Endothelial cell of umbilical vein (primary cell): ENCODE measurements around the gene GPATCH11. TPM values are rescaled to one million over a fixed set of nuclear protein-coding genes. Genes with fewer than 3 reads are reported as not detected.

ENCODE experiments used
- BruUV-seq: library from RNA; stranded (reverse); fragments of 400-500 nt; replicated peaks from 2 replicates; lab custom pipeline; 2021; lab: Mats Ljungman, UMichigan
- CTCF ChIA-PET: fragments of 300-600, 350-600 bp; sonication (Branson Sonifier 250); formaldehyde crosslinking; loops from one replicate; lab custom pipeline; 2021; ENCODE audit warnings: antibody characterized with exemption, inconsistent platforms; lab: Charles Lee
- POLR2A ChIA-PET: fragments of 300-600, 350-600 bp; sonication (Branson Sonifier 250); formaldehyde crosslinking; loops from one replicate; lab custom pipeline; 2021; ENCODE audit warnings: antibody characterized with exemption, inconsistent platforms; lab: Charles Lee
- DNase-seq: peaks from one replicate; pipeline ENCODE4 v3.0.0-alpha.2; 2011; ENCODE audit warnings: low read depth, low spot score
- FAIRE-seq: peaks from 2 replicates; lab custom pipeline; 2011; peaks lifted over from hg19 to GRCh38; lab: Jason Lieb, UNC
- H2AFZ ChIP-seq: 2 replicates; pipeline ENCODE4 v1.6.0; 2012; ENCODE audit warnings: low read depth, low read length, control low read depth, inconsistent platforms
- H3K27ac ChIP-seq: 2 replicates; pipeline ENCODE4 v1.5.1; 2011; ENCODE audit warnings: low read depth, mild to moderate bottlenecking, control low read depth, low read length, moderate library complexity; ENCODE audit not compliant: insufficient read depth
- H3K27me3 ChIP-seq, 2 experiments: 2 replicates each; pipeline versions ENCODE4 v1.6.0 to v1.6.1; 2011; ENCODE audit warnings: low read length in 2 of 2, mixed read lengths in 1 of 2; ENCODE audit not compliant: control insufficient read depth in 2 of 2, insufficient read depth in 2 of 2
- H3K36me3 ChIP-seq, 2 experiments: 2 replicates in 1 of 2; 3 replicates in 1 of 2; pipeline ENCODE4 v1.5.1; 2011; ENCODE audit warnings: low read length in 2 of 2, mild to moderate bottlenecking in 1 of 2, moderate library complexity in 1 of 2; ENCODE audit not compliant: control insufficient read depth in 2 of 2, insufficient read depth in 2 of 2; ENCODE audit errors: extremely low read depth in 1 of 2
- H3K4me1 ChIP-seq: 3 replicates; pipeline ENCODE4 v1.5.1; 2011; ENCODE audit warnings: mild to moderate bottlenecking, low read length; ENCODE audit not compliant: control insufficient read depth, insufficient read depth; ENCODE audit errors: extremely low read depth
- H3K4me2 ChIP-seq: 2 replicates; pipeline ENCODE4 v1.6.1; 2011; ENCODE audit warnings: low read length, control low read depth, mixed read lengths; ENCODE audit not compliant: insufficient read depth
- H3K4me3 ChIP-seq, 3 experiments: fragments of 200-600 bp in 1 of 3; sonication (generic), shearing (Covaris generic) in 1 of 3; replicated peaks in 1 of 3; 2 replicates each; pipeline ENCODE4 v1.5.1; 2011 to 2016; ENCODE audit warnings: control low read depth in 3 of 3, low read length in 3 of 3, mild to moderate bottlenecking in 2 of 3, inconsistent platforms in 1 of 3, low read depth in 1 of 3, moderate library complexity in 1 of 3; ENCODE audit not compliant: insufficient read depth in 1 of 3
- H3K79me2 ChIP-seq: 2 replicates; pipeline ENCODE4 v1.6.0; 2012; ENCODE audit warnings: low read length, inconsistent platforms; ENCODE audit not compliant: control insufficient read depth, insufficient read depth
- H3K9ac ChIP-seq: replicated peaks from 2 replicates; pipeline ENCODE3; 2011; ENCODE audit warnings: low read length, control low read depth; ENCODE audit not compliant: insufficient read depth; ENCODE audit errors: extremely low read depth
- H3K9me1 ChIP-seq: replicated peaks from 3 replicates; pipeline ENCODE4 v1.6.0; 2011; ENCODE audit warnings: mild to moderate bottlenecking, low read length; ENCODE audit not compliant: control insufficient read depth, insufficient read depth; ENCODE audit errors: extremely low read depth
- H3K9me3 ChIP-seq: replicated peaks from 2 replicates; pipeline ENCODE4 v1.5.1; 2012; ENCODE audit warnings: low read length, inconsistent platforms; ENCODE audit not compliant: control insufficient read depth, insufficient read depth
- H4K20me1 ChIP-seq: replicated peaks from 2 replicates; pipeline ENCODE3; 2011; ENCODE audit warnings: mild to moderate bottlenecking, low read length; ENCODE audit not compliant: control insufficient read depth, insufficient read depth; ENCODE audit errors: extremely low read depth
- EZH2 ChIP-seq: IDR thresholded peaks from 2 replicates; pipeline ENCODE4 v1.6.1; 2012; ENCODE audit warnings: borderline replicate concordance, low read depth, mild to moderate bottlenecking, moderate library complexity, low read length, inconsistent platforms; ENCODE audit not compliant: severe bottlenecking
- FOS ChIP-seq: IDR thresholded peaks from 2 replicates; pipeline ENCODE4 v1.6.1; 2011; ENCODE audit warnings: mild to moderate bottlenecking, low read length, moderate library complexity, borderline replicate concordance; ENCODE audit not compliant: insufficient read depth
- GATA2 ChIP-seq: IDR thresholded peaks from 2 replicates; pipeline ENCODE4 v1.7.0; 2011; ENCODE audit warnings: low read depth, mild to moderate bottlenecking, moderate library complexity, mixed read lengths, low read length; ENCODE audit not compliant: insufficient read length, insufficient read depth
- JUN ChIP-seq: IDR thresholded peaks from 2 replicates; pipeline ENCODE4 v1.6.1; 2011; ENCODE audit warnings: borderline replicate concordance, low read depth; ENCODE audit not compliant: insufficient read length, insufficient read depth
- MYC ChIP-seq: IDR thresholded peaks from one replicate; pipeline ENCODE4 v1.6.1; 2011; ENCODE audit warnings: mild to moderate bottlenecking, low read depth, low read length
- POLR2A ChIP-seq: IDR thresholded peaks from 2 replicates; pipeline ENCODE4 v1.6.1; 2012; ENCODE audit warnings: low read depth, mild to moderate bottlenecking, control low read depth, low read length
- POLR2AphosphoS5 ChIP-seq: IDR thresholded peaks from 2 replicates; pipeline ENCODE4 v1.6.1; 2012; ENCODE audit warnings: low read depth, mild to moderate bottlenecking, control low read depth, low read length, moderate library complexity; ENCODE audit not compliant: insufficient read depth
- dilution Hi-C: fragments of 300-500 bp; cut with MboI; formaldehyde crosslinking; loops from one replicate; pipeline ENCODE4 v1.15.0; 2019; ENCODE audit warnings: low sequenced_read_pairs; ENCODE audit not compliant: extremely low pct_ligation_motif_present
- intact Hi-C: fragments of 100-400 bp; cut with micrococcal nuclease; formaldehyde crosslinking; loops from one replicate; pipeline ENCODE4 v1.10.0; 2022
- polyA plus RNA-seq, 4 experiments: library from polyadenylated mRNA; depleted of rRNA in 3 of 4; stranded (reverse) in 3 of 4; unstranded in 1 of 4; fragments of >200 nt; gene quantifications; 2 replicates each; pipeline versions ENCODE4 v1.2.1 to v1.2.3, GENCODE V29; 2011 to 2012; ENCODE audit warnings: missing spikeins in 1 of 4
- total RNA-seq: library from RNA; stranded (reverse); gene quantifications from 2 replicates; pipeline ENCODE4 v1.2.3, GENCODE V29; 2021
- TF ChIP-seq, protein P1 (sequence below): IDR thresholded peaks from 2 replicates; pipeline ENCODE4 v1.6.1; 2011; ENCODE audit not compliant: insufficient read depth, insufficient read length
- TF ChIP-seq, protein P2 (sequence below), 2 donors: IDR thresholded peaks; 1 replicate in 1 of 2; 2 replicates in 1 of 2; pipeline ENCODE4 v1.5.1; 2011; ENCODE audit warnings: low read length in 2 of 2, mild to moderate bottlenecking in 2 of 2, moderate library complexity in 2 of 2, control low read depth in 1 of 2, inconsistent platforms in 1 of 2, low read depth in 1 of 2; ENCODE audit not compliant: insufficient read depth in 1 of 2; ENCODE audit errors: extremely low read depth in 1 of 2

The GPATCH11 gene
- total and polyA plus RNA-seq, 2 donors (not counting 3 experiments of a cell fraction or from before 2014, with no cell fraction given), result 2.1 to 10.2 TPM

DNA sequence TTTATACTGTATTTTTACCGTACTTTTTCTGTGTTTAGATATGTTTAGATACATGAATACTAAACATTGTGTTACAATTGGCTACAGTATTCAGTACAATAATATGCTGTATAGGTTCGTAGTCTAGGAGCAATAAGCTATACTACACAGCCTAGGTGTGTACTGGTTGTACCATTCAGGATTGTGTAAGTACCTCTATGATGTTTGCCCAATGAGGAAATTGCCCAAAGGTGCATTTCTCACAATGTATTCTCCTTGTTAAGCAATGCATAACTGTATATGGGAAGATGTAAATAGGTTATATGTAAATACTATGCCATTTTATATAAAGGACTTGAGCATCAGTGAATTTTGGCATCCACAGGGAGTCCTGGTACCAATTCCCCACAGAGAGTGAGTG lies 61.7 kb downstream of the GPATCH11 start:
- peaks cover 8 to 17% of the 10 kb centered on the region in 2 experiments for H3K36me3 ChIP-seq
- dilution Hi-C loops, result no loop called here
- FAIRE-seq, result no peak

More for the DNA sequence above, 61.7 kb downstream of the GPATCH11 start:
- intact Hi-C loops, result no loop called here
- Histone ChIP-seq H3K4me1 (peaks cover 17% of the 10 kb centered on the region), H3K9me3 (no peaks in the 10 kb centered on the region), H3K9me1 (no peaks in the 10 kb centered on the region), H3K4me3 (no peak overlapping the region), H3K4me2 (no peak overlapping the region), H3K9ac (no peak overlapping the region), H3K27ac (no peak overlapping the region), H3K27me3 (no peaks in the 10 kb centered on the region), H3K79me2 (peaks cover 6% of the 10 kb centered on the region), H2AFZ (no peak overlapping the region), H4K20me1 (no peaks in the 10 kb centered on the region)
- CTCF ChIA-PET, result interaction anchor here (1.4 kb wide), 1 partner anchor 17 kb away, joined by 3 read pairs; no protein-coding TSS in a partner anchor
- no peak for DNase-seq
- POLR2A ChIA-PET, result no interaction called here
- TF ChIP-seq, protein P1, sequence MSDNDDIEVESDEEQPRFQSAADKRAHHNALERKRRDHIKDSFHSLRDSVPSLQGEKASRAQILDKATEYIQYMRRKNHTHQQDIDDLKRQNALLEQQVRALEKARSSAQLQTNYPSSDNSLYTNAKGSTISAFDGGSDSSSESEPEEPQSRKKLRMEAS, result no peak
- TF ChIP-seq MYC (no peak), FOS (no peak), POLR2A (no peak), JUN (no peak), POLR2AphosphoS5 (no peak), GATA2 (no peak), EZH2 (no peak)
- TF ChIP-seq, protein P2, sequence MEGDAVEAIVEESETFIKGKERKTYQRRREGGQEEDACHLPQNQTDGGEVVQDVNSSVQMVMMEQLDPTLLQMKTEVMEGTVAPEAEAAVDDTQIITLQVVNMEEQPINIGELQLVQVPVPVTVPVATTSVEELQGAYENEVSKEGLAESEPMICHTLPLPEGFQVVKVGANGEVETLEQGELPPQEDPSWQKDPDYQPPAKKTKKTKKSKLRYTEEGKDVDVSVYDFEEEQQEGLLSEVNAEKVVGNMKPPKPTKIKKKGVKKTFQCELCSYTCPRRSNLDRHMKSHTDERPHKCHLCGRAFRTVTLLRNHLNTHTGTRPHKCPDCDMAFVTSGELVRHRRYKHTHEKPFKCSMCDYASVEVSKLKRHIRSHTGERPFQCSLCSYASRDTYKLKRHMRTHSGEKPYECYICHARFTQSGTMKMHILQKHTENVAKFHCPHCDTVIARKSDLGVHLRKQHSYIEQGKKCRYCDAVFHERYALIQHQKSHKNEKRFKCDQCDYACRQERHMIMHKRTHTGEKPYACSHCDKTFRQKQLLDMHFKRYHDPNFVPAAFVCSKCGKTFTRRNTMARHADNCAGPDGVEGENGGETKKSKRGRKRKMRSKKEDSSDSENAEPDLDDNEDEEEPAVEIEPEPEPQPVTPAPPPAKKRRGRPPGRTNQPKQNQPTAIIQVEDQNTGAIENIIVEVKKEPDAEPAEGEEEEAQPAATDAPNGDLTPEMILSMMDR (IDR thresholded peaks at IDR 0.05; ENCODE audit: extremely low read depth in 1 of 2, insufficient read depth in 1 of 2, low read depth in 1 of 2, low read length in 2 of 2), result no peak
- no TSS peak for BruUV-seq
